ENCODE results near the gene UGT1A5.

The UGT1A5 gene

DNA sequence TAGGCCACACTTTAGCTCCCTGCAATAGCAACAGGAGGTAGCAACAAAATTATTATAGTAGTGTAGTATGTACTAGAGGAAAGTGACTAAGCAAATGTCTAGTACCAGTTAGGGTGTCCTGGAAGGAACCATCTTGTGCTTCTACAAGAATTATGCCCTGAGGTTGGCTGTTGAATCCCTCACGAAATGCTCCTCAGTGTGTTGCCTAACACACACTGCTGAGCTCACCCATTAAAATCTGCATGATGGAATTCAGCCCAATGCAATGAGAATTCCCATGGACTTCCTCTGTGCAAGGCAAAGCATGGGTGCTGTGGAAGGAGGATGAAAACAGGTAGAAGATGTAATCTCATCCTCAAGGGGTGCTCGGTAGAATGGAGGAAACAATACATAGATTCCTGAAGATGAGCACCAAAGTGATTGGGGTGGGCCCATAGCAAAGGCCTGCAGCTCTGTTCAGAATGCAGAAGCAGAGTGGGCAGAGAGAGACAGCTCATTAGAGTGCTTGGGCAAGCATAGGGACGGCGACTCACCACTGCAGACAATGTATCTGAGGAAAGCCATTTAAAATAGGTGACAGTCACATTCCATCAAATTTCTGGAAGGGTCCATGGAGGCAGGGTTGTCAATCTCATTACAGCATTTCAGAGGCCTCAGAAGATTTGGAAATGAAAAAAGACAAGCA is 32.2 kb upstream of the UGT1A5 start:
- H3K27me3 ChIP-seq (ENCODE audit: insufficient read depth, low read length) = peaks cover 29% of the 10 kb centered on the region
- H3K79me2 ChIP-seq (ENCODE audit: control insufficient read depth, insufficient read depth, low read length, unreplicated experiment) = no peaks in the 10 kb centered on the region
- no peak overlapping the region for H3K4me3 ChIP-seq (ENCODE audit: low read depth, low read length)
- H2AFZ ChIP-seq (ENCODE audit: low read length, unreplicated experiment) = no peak overlapping the region
- H3K27ac ChIP-seq (ENCODE audit: low read depth, low read length) = no peak overlapping the region
- H3K36me3 ChIP-seq (ENCODE audit: insufficient read depth, low read length) = no peaks in the 10 kb centered on the region
- H3K4me1 ChIP-seq (ENCODE audit: control insufficient read depth, insufficient read depth, low read length, unreplicated experiment) = no peaks in the 10 kb centered on the region

DNA sequence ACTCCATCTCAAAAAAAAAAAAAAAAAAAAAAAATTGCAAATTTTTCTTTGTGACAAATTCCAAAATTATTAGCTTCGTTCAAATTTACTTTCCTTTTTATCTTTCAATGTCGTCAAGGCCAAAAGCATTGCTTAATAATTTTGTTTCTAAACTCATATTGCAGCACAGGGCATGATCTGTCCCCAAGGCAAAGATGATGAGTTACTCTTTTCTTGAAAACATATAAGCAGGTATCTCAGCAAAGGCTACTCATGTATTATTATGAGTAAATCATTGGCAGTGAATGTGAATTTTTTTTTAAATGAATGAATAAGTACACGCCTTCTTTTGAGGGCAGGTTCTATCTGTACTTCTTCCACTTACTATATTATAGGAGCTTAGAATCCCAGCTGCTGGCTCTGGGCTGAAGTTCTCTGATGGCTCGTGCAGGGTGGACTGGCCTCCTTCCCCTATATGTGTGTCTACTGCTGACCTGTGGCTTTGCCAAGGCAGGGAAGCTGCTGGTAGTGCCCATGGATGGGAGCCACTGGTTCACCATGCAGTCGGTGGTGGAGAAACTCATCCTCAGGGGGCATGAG is 31.1 kb upstream of the UGT1A5 start, which contains the start of gene UGT1A7:
Gene UGT1A7, plus strand, starts transcription at position 381 of the 579 bp plus-strand sequence. Its CDS starts 37 bp downstream, at position 418.
- H3K27me3 ChIP-seq (ENCODE audit: insufficient read depth, low read length) = peaks cover 28% of the 10 kb centered on the region
- H3K27ac ChIP-seq (ENCODE audit: low read depth, low read length) = no peak within 1 kb of the TSS
- no peak within 1 kb of the TSS for H3K4me3 ChIP-seq (ENCODE audit: low read depth, low read length)
- H3K79me2 ChIP-seq (ENCODE audit: control insufficient read depth, insufficient read depth, low read length, unreplicated experiment) = no peaks in the 10 kb centered on the region
- no peaks in the 10 kb centered on the region for H3K36me3 ChIP-seq (ENCODE audit: insufficient read depth, low read length)
- no peaks in the 10 kb centered on the region for H3K4me1 ChIP-seq (ENCODE audit: control insufficient read depth, insufficient read depth, low read length, unreplicated experiment)
- no peak within 1 kb of the TSS for H2AFZ ChIP-seq (ENCODE audit: low read length, unreplicated experiment)

DNA sequence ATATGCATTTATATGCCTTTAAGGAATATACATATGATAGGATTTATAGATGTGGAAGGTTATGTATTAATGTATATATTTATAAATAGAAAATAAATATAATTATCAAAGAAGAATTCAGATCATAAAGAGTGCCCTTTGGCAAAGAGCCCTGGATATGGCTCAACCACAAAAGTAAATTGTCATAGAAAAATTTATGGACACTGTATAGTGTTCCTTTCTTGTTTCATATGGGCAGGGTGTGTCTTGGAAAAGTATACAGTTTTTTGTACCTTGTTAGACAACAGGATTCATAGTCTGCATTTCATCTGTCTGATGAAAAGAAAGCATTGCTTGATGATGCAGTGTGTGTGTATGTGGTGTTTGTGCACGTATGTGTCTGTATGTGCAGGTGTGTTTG is 28.1 kb upstream of the UGT1A5 start:
- Histone ChIP-seq H3K79me2 (ENCODE audit: control insufficient read depth, insufficient read depth, low read length, unreplicated experiment) (no peaks in the 10 kb centered on the region), H3K4me1 (ENCODE audit: control insufficient read depth, insufficient read depth, low read length, unreplicated experiment) (no peaks in the 10 kb centered on the region), H3K27me3 (ENCODE audit: insufficient read depth, low read length) (peaks cover 28% of the 10 kb centered on the region), H3K4me3 (ENCODE audit: low read depth, low read length) (no peak overlapping the region), H3K36me3 (ENCODE audit: insufficient read depth, low read length) (no peaks in the 10 kb centered on the region), H3K27ac (ENCODE audit: low read depth, low read length) (no peak overlapping the region), H2AFZ (ENCODE audit: low read length, unreplicated experiment) (no peak overlapping the region)

DNA sequence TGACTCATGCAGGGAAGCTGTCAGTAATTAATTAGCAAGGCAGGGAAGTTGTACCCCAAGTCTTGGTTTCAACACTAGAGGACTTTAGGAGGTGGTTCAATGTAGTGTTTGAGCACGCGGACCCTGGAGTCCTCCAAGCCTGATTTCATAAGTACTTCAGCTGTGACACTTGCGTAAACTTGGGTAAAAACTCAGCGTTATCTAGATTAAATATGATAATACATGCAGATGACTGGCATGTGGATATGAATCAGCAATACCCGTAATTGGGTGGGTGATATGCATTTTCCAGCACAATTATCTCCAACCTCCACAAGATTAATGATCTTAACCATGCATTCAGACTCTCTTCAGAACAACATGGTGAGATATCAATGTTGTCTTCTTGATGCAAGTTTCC is 25.8 kb upstream of the UGT1A5 start:
- Histone ChIP-seq H3K36me3 (ENCODE audit: insufficient read depth, low read length) (no peaks in the 10 kb centered on the region), H2AFZ (ENCODE audit: low read length, unreplicated experiment) (no peak overlapping the region), H3K4me1 (ENCODE audit: control insufficient read depth, insufficient read depth, low read length, unreplicated experiment) (no peaks in the 10 kb centered on the region), H3K27ac (ENCODE audit: low read depth, low read length) (no peak overlapping the region), H3K4me3 (ENCODE audit: low read depth, low read length) (no peak overlapping the region), H3K79me2 (ENCODE audit: control insufficient read depth, insufficient read depth, low read length, unreplicated experiment) (no peaks in the 10 kb centered on the region), H3K27me3 (ENCODE audit: insufficient read depth, low read length) (peaks cover 39% of the 10 kb centered on the region)

DNA sequence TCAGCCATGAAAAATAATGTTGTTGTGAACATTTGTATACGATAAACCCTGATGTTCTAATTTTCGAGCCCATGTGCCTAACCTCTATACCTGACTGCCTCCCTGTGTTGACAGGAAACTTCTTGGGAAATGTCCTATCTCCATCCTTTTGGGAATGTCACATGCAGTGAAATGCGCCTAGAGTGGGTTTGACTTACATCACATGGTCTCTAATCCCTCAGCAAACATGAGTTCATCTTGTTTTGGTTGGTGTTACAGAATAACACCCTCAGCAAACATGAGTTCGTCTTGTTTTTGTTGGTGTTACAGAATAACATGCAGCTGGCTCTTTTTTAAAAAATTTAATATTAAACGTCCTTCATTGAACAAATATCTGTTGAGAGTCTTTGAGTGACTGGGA is 24.4 kb upstream of the UGT1A5 start:
- Histone ChIP-seq H3K79me2 (ENCODE audit: control insufficient read depth, insufficient read depth, low read length, unreplicated experiment) (no peaks in the 10 kb centered on the region), H3K4me3 (ENCODE audit: low read depth, low read length) (no peak overlapping the region), H3K36me3 (ENCODE audit: insufficient read depth, low read length) (no peaks in the 10 kb centered on the region), H3K27ac (ENCODE audit: low read depth, low read length) (no peak overlapping the region), H2AFZ (ENCODE audit: low read length, unreplicated experiment) (no peak overlapping the region), H3K27me3 (ENCODE audit: insufficient read depth, low read length) (peaks cover 36% of the 10 kb centered on the region), H3K4me1 (ENCODE audit: control insufficient read depth, insufficient read depth, low read length, unreplicated experiment) (no peaks in the 10 kb centered on the region)

DNA sequence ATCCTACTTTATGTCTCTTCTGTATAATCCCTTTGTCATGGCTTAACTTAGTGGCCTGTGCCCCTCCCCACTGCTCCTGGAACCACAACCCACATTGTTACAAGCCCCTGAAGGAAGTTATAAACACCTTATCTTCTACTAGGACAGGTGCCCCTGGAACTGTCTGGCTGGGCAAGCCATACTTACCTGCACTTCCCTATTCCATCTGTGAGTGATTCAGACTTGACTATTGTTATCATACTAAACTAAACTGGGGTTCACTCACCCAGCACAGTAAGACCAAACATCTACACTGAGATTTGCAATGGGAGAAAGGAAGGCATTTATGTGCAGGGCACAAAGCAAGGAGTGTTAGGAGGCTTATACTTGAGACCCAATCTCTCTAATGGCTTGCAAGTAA is 23.7 kb upstream of the UGT1A5 start:
- Histone ChIP-seq H3K4me3 (ENCODE audit: low read depth, low read length) (no peak overlapping the region), H3K36me3 (ENCODE audit: insufficient read depth, low read length) (no peaks in the 10 kb centered on the region), H3K4me1 (ENCODE audit: control insufficient read depth, insufficient read depth, low read length, unreplicated experiment) (no peaks in the 10 kb centered on the region), H3K27ac (ENCODE audit: low read depth, low read length) (no peak overlapping the region), H3K79me2 (ENCODE audit: control insufficient read depth, insufficient read depth, low read length, unreplicated experiment) (no peaks in the 10 kb centered on the region), H3K27me3 (ENCODE audit: insufficient read depth, low read length) (peaks cover 34% of the 10 kb centered on the region), H2AFZ (ENCODE audit: low read length, unreplicated experiment) (no peak overlapping the region)

DNA sequence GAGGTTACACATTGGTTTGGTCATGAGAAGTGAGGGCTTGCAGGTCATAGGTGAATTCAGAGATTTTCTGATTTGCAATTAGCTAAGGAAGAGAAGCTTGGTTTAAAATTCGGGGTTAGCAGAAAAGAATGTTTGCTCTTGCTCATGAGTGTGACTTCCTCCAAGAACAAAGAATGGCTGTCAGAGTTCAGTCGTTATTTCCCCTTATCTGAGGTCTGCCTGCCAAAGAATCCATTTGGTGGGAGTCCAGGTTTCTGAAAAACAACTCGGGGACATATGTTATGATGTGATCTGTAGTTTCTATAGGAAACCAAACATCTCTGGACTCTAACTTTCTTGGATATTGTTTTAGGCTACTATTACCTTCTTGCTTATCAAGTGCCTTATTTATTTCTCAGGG is 23.2 kb upstream of the UGT1A5 start:
- Histone ChIP-seq H2AFZ (ENCODE audit: low read length, unreplicated experiment) (no peak overlapping the region), H3K79me2 (ENCODE audit: control insufficient read depth, insufficient read depth, low read length, unreplicated experiment) (no peaks in the 10 kb centered on the region), H3K27ac (ENCODE audit: low read depth, low read length) (no peak overlapping the region), H3K4me1 (ENCODE audit: control insufficient read depth, insufficient read depth, low read length, unreplicated experiment) (no peaks in the 10 kb centered on the region), H3K36me3 (ENCODE audit: insufficient read depth, low read length) (no peaks in the 10 kb centered on the region), H3K4me3 (ENCODE audit: low read depth, low read length) (no peak overlapping the region), H3K27me3 (ENCODE audit: insufficient read depth, low read length) (peaks cover 32% of the 10 kb centered on the region)

DNA sequence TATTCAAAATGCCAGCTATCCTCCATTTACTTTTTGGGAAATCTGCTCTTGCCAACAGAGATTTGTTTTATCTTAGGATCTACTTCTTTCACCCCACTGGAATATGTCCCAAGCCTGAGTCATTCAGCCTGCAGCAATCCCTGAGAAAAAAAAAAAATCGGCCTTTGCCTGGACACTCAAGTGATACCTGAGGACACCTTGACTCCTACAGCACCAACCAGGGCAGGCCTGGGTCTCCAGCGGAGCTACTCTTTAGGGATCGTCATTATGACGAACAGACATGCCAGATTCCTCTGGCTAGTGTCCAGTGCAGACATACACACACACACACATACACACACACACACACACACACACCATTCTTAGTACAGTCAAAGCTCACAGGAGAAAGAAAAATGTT is 22.3 kb upstream of the UGT1A5 start:
- no peak overlapping the region for H3K4me3 ChIP-seq (ENCODE audit: low read depth, low read length)
- no peaks in the 10 kb centered on the region for H3K4me1 ChIP-seq (ENCODE audit: control insufficient read depth, insufficient read depth, low read length, unreplicated experiment)
- no peak overlapping the region for H3K27ac ChIP-seq (ENCODE audit: low read depth, low read length)

DNA sequence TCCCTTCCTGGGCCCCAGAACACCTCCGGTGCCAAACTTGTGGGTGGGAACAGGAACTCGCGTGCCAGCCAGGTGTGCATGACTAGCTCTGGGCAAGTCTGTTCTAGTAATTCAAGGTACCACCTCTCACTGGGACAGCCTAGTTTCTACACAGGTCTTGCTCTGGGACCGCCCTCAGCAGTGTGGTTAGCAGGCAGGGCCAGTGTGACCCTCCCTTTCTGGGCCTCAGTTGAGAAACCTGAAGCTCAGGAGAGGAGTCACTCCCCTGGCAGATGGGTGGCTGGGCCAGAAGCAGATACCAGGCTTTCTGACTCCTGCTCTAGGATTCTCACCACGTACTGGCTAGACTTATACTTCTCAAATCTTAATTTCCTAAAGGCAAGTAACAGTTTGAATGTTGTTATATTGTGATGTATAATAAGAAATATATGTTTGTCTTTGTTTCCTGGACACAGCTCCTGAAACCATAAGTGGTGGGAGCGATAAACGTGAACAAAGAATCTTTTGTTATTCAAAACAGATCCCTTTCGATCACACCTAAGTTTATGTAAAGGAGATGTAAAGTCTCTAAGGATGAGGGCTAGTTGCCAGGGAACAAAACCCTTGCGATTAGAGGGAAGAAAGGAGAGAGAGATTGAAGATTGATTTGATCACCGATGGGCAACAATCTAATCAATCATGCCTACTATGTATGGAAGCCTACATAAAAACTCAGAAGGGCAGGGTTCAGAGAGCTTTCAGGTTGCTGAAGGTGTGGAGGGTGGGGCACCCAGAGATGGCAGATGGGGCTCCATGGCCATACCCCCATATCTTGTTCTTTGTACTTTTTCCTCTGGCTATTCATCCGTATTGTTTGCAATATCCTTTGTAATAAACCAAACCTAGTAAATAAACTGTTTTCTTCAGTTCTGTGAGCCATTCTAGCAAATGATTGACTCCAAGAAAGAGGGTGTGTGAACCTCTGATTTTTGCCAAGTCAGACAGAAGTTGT is 21.0 kb upstream of the UGT1A5 start:
- H3K4me3 ChIP-seq (ENCODE audit: low read depth, low read length) = no peak overlapping the region
- no peaks in the 10 kb centered on the region for H3K79me2 ChIP-seq (ENCODE audit: control insufficient read depth, insufficient read depth, low read length, unreplicated experiment)
- no peaks in the 10 kb centered on the region for H3K4me1 ChIP-seq (ENCODE audit: control insufficient read depth, insufficient read depth, low read length, unreplicated experiment)
- H3K27ac ChIP-seq (ENCODE audit: low read depth, low read length) = no peak overlapping the region
- H3K36me3 ChIP-seq (ENCODE audit: insufficient read depth, low read length) = no peaks in the 10 kb centered on the region
- peaks cover 32% of the 10 kb centered on the region for H3K27me3 ChIP-seq (ENCODE audit: insufficient read depth, low read length)
- H2AFZ ChIP-seq (ENCODE audit: low read length, unreplicated experiment) = no peak overlapping the region

More for the DNA sequence above, 22.3 kb upstream of the UGT1A5 start:
- H3K79me2 ChIP-seq (ENCODE audit: control insufficient read depth, insufficient read depth, low read length, unreplicated experiment) = no peaks in the 10 kb centered on the region
- H2AFZ ChIP-seq (ENCODE audit: low read length, unreplicated experiment) = no peak overlapping the region
- H3K27me3 ChIP-seq (ENCODE audit: insufficient read depth, low read length) = peaks cover 32% of the 10 kb centered on the region
- no peaks in the 10 kb centered on the region for H3K36me3 ChIP-seq (ENCODE audit: insufficient read depth, low read length)

DNA sequence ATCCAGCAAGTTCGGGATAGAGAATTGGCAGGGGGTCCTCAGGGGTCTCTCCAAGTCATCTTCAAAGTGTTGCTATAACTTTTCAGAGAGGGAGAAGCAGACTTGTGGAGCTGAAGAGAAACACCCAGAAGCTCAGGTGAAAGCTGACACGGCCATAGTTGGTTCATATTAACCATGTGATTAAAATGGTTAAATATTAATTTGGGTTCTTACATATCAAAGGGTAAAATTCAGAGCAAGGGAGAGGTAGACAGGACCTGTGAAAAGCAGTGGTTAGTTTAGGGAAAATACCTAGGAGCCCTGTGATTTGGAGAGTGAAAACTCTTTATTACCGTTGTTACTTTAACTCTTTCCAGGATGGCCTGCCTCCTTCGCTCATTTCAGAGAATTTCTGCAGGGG is 20.1 kb upstream of the UGT1A5 start, which contains the start of gene UGT1A6:
Gene UGT1A6, plus strand, starts transcription at position 243 of the 400 bp plus-strand sequence. Its CDS starts 115 bp downstream, at position 358.
- Histone ChIP-seq H3K36me3 (ENCODE audit: insufficient read depth, low read length) (no peaks in the 10 kb centered on the region), H3K4me1 (ENCODE audit: control insufficient read depth, insufficient read depth, low read length, unreplicated experiment) (no peaks in the 10 kb centered on the region), H3K79me2 (ENCODE audit: control insufficient read depth, insufficient read depth, low read length, unreplicated experiment) (no peaks in the 10 kb centered on the region), H3K27me3 (ENCODE audit: insufficient read depth, low read length) (peaks cover 32% of the 10 kb centered on the region), H2AFZ (ENCODE audit: low read length, unreplicated experiment) (no peak within 1 kb of the TSS), H3K27ac (ENCODE audit: low read depth, low read length) (no peak within 1 kb of the TSS), H3K4me3 (ENCODE audit: low read depth, low read length) (no peak within 1 kb of the TSS)
